Activated naive CD8-positive, alpha-beta T cell (primary cell): ENCODE results near the gene GAS7.

Experiments used
- H3K27ac Mint-ChIP-seq: one replicate; pipeline ENCODE4 v1.8.0; 2021; ENCODE audit warnings: mixed read lengths
- H3K27me3 Mint-ChIP-seq: one replicate; pipeline ENCODE4 v1.8.0; 2021; ENCODE audit warnings: mixed read lengths
- H3K36me3 Mint-ChIP-seq: one replicate; pipeline ENCODE4 v1.8.0; 2021; ENCODE audit warnings: mixed read lengths
- H3K4me1 Mint-ChIP-seq: one replicate; pipeline ENCODE4 v1.8.0; 2021; ENCODE audit warnings: low read depth, mixed read lengths
- H3K4me3 Mint-ChIP-seq: one replicate; pipeline ENCODE4 v1.8.0; 2021; ENCODE audit warnings: mild to moderate bottlenecking, mixed read lengths
- H3K9me3 Mint-ChIP-seq: one replicate; pipeline ENCODE4 v1.8.0; 2021; ENCODE audit warnings: low read depth, mixed read lengths

Gene GAS7

GRCh38 chr17:10198509-10199249 is at the start of gene GAS7:
GAS7 (minus strand) TSS chr17:10198606.
- peak within 1 kb of the TSS; percentile 81 for H3K4me3 Mint-ChIP-seq

GRCh38 chr17:10247810-10248209 is 49.4 kb upstream of the GAS7 start:
- Mint-ChIP-seq H3K4me1 (no peaks in the 10 kb centered on the region), H3K36me3 (no peaks in the 10 kb centered on the region), H3K9me3 (no peaks in the 10 kb centered on the region), H3K4me3 (no peak overlapping the region), H3K27ac (no peak overlapping the region), H3K27me3 (peaks cover 1% of the 10 kb centered on the region)

More at GRCh38 chr17:10198509-10199249, at the start of gene GAS7:
- Mint-ChIP-seq H3K27ac (no peak within 1 kb of the TSS), H3K9me3 (peaks cover 3% of the 10 kb centered on the region), H3K27me3 (peaks cover 14% of the 10 kb centered on the region), H3K36me3 (peaks cover 5% of the 10 kb centered on the region), H3K4me1 (peaks cover 8% of the 10 kb centered on the region)

- Mint-ChIP-seq H3K4me1 (no peaks in the 10 kb centered on the region), H3K36me3 (no peaks in the 10 kb centered on the region), H3K4me3 (no peak overlapping the region), H3K27ac (no peak overlapping the region), H3K9me3 (peaks cover 3% of the 10 kb centered on the region), H3K27me3 (no peaks in the 10 kb centered on the region)
Measured at GRCh38 chr17:10243883-10244844, 45.8 kb upstream of the GAS7 start.

- no peaks in the 10 kb centered on the region for H3K36me3 Mint-ChIP-seq
- H3K4me3 Mint-ChIP-seq = no peak overlapping the region
- no peaks in the 10 kb centered on the region for H3K27me3 Mint-ChIP-seq
- no peak overlapping the region for H3K27ac Mint-ChIP-seq
- no peaks in the 10 kb centered on the region for H3K4me1 Mint-ChIP-seq
- peaks cover 3% of the 10 kb centered on the region for H3K9me3 Mint-ChIP-seq
Measured at GRCh38 chr17:10241781-10242180, 43.4 kb upstream of the GAS7 start.

GRCh38 chr17:10238661-10239060 is 40.3 kb upstream of the GAS7 start:
- Mint-ChIP-seq H3K36me3 (no peaks in the 10 kb centered on the region), H3K9me3 (peaks cover 3% of the 10 kb centered on the region), H3K4me3 (no peak overlapping the region), H3K27ac (no peak overlapping the region), H3K27me3 (no peaks in the 10 kb centered on the region), H3K4me1 (no peaks in the 10 kb centered on the region)

GRCh38 chr17:10234033-10234432 is 35.6 kb upstream of the GAS7 start:
- no peak overlapping the region for H3K27ac Mint-ChIP-seq
- H3K9me3 Mint-ChIP-seq = no peaks in the 10 kb centered on the region
- no peaks in the 10 kb centered on the region for H3K4me1 Mint-ChIP-seq
- H3K36me3 Mint-ChIP-seq = no peaks in the 10 kb centered on the region
- no peaks in the 10 kb centered on the region for H3K27me3 Mint-ChIP-seq
- H3K4me3 Mint-ChIP-seq = no peak overlapping the region

GRCh38 chr17:10233161-10233560 is 34.8 kb upstream of the GAS7 start:
- no peaks in the 10 kb centered on the region for H3K27me3 Mint-ChIP-seq
- H3K9me3 Mint-ChIP-seq = no peaks in the 10 kb centered on the region
- H3K4me3 Mint-ChIP-seq = no peak overlapping the region
- no peak overlapping the region for H3K27ac Mint-ChIP-seq
- no peaks in the 10 kb centered on the region for H3K4me1 Mint-ChIP-seq
- no peaks in the 10 kb centered on the region for H3K36me3 Mint-ChIP-seq

- Mint-ChIP-seq H3K27ac (no peak overlapping the region), H3K9me3 (no peaks in the 10 kb centered on the region), H3K36me3 (no peaks in the 10 kb centered on the region), H3K4me1 (no peaks in the 10 kb centered on the region), H3K27me3 (no peaks in the 10 kb centered on the region), H3K4me3 (no peak overlapping the region)
Measured at GRCh38 chr17:10229181-10229580, 30.8 kb upstream of the GAS7 start.

- Mint-ChIP-seq H3K36me3 (no peaks in the 10 kb centered on the region), H3K4me3 (no peak overlapping the region), H3K4me1 (no peaks in the 10 kb centered on the region), H3K9me3 (no peaks in the 10 kb centered on the region), H3K27me3 (no peaks in the 10 kb centered on the region), H3K27ac (no peak overlapping the region)
Measured at GRCh38 chr17:10226930-10227695, 28.7 kb upstream of the GAS7 start.

GRCh38 chr17:10224582-10225195 is 26.3 kb upstream of the GAS7 start:
- Mint-ChIP-seq H3K4me1 (no peaks in the 10 kb centered on the region), H3K27me3 (no peaks in the 10 kb centered on the region), H3K27ac (no peak overlapping the region), H3K4me3 (no peak overlapping the region), H3K36me3 (no peaks in the 10 kb centered on the region), H3K9me3 (peaks cover 4% of the 10 kb centered on the region)

- Mint-ChIP-seq H3K4me3 (no peak overlapping the region), H3K9me3 (peaks cover 8% of the 10 kb centered on the region), H3K27me3 (peaks cover 2% of the 10 kb centered on the region), H3K4me1 (no peaks in the 10 kb centered on the region), H3K27ac (no peak overlapping the region), H3K36me3 (no peaks in the 10 kb centered on the region)
Measured at GRCh38 chr17:10219193-10219592, 20.8 kb upstream of the GAS7 start.

GRCh38 chr17:10217916-10218315 is 19.5 kb upstream of the GAS7 start:
- Mint-ChIP-seq H3K27ac (no peak overlapping the region), H3K4me1 (no peaks in the 10 kb centered on the region), H3K9me3 (peaks cover 8% of the 10 kb centered on the region), H3K36me3 (no peaks in the 10 kb centered on the region), H3K27me3 (peaks cover 2% of the 10 kb centered on the region), H3K4me3 (no peak overlapping the region)

GRCh38 chr17:10216213-10216938 is 18.0 kb upstream of the GAS7 start:
- H3K36me3 Mint-ChIP-seq = no peaks in the 10 kb centered on the region

GRCh38 chr17:10215286-10215685 is 16.9 kb upstream of the GAS7 start:
- Mint-ChIP-seq H3K36me3 (no peaks in the 10 kb centered on the region), H3K9me3 (peaks cover 8% of the 10 kb centered on the region), H3K27me3 (peaks cover 2% of the 10 kb centered on the region), H3K4me3 (no peak overlapping the region), H3K4me1 (no peaks in the 10 kb centered on the region), H3K27ac (no peak overlapping the region)

More at GRCh38 chr17:10216213-10216938, 18.0 kb upstream of the GAS7 start:
- Mint-ChIP-seq H3K4me3 (no peak overlapping the region), H3K27me3 (peaks cover 2% of the 10 kb centered on the region), H3K9me3 (peaks cover 8% of the 10 kb centered on the region), H3K27ac (no peak overlapping the region), H3K4me1 (no peaks in the 10 kb centered on the region)
